Endothelial cell of umbilical vein (primary cell): ENCODE data around the gene SORCS1. TPM values are rescaled to one million over a fixed set of nuclear protein-coding genes. Genes with fewer than 3 reads are reported as not detected.

ENCODE experiments used
- BruUV-seq: library from RNA; stranded (reverse); fragments of 400-500 nt; replicated peaks from 2 replicates; lab custom pipeline; 2021; lab: Mats Ljungman, UMichigan
- CTCF ChIA-PET: fragments of 300-600, 350-600 bp; sonication (Branson Sonifier 250); formaldehyde crosslinking; loops from one replicate; lab custom pipeline; 2021; ENCODE audit warnings: antibody characterized with exemption, inconsistent platforms; lab: Charles Lee
- POLR2A ChIA-PET: fragments of 300-600, 350-600 bp; sonication (Branson Sonifier 250); formaldehyde crosslinking; loops from one replicate; lab custom pipeline; 2021; ENCODE audit warnings: antibody characterized with exemption, inconsistent platforms; lab: Charles Lee
- DNase-seq: peaks from one replicate; pipeline ENCODE4 v3.0.0-alpha.2; 2011; ENCODE audit warnings: low read depth, low spot score
- FAIRE-seq: peaks from 2 replicates; lab custom pipeline; 2011; peaks lifted over from hg19 to GRCh38; lab: Jason Lieb, UNC
- H2AFZ ChIP-seq: 2 replicates; pipeline ENCODE4 v1.6.0; 2012; ENCODE audit warnings: low read depth, low read length, control low read depth, inconsistent platforms
- H3K27ac ChIP-seq: 2 replicates; pipeline ENCODE4 v1.5.1; 2011; ENCODE audit warnings: low read depth, mild to moderate bottlenecking, control low read depth, low read length, moderate library complexity; ENCODE audit not compliant: insufficient read depth
- H3K27me3 ChIP-seq, 2 experiments: 2 replicates each; pipeline versions ENCODE4 v1.6.0 to v1.6.1; 2011; ENCODE audit warnings: low read length in 2 of 2, mixed read lengths in 1 of 2; ENCODE audit not compliant: control insufficient read depth in 2 of 2, insufficient read depth in 2 of 2
- H3K36me3 ChIP-seq, 2 experiments: 2 replicates in 1 of 2; 3 replicates in 1 of 2; pipeline ENCODE4 v1.5.1; 2011; ENCODE audit warnings: low read length in 2 of 2, mild to moderate bottlenecking in 1 of 2, moderate library complexity in 1 of 2; ENCODE audit not compliant: control insufficient read depth in 2 of 2, insufficient read depth in 2 of 2; ENCODE audit errors: extremely low read depth in 1 of 2
- H3K4me1 ChIP-seq: 3 replicates; pipeline ENCODE4 v1.5.1; 2011; ENCODE audit warnings: mild to moderate bottlenecking, low read length; ENCODE audit not compliant: control insufficient read depth, insufficient read depth; ENCODE audit errors: extremely low read depth
- H3K4me2 ChIP-seq: 2 replicates; pipeline ENCODE4 v1.6.1; 2011; ENCODE audit warnings: low read length, control low read depth, mixed read lengths; ENCODE audit not compliant: insufficient read depth
- H3K4me3 ChIP-seq, 3 experiments: fragments of 200-600 bp in 1 of 3; sonication (generic), shearing (Covaris generic) in 1 of 3; replicated peaks in 1 of 3; 2 replicates each; pipeline ENCODE4 v1.5.1; 2011 to 2016; ENCODE audit warnings: control low read depth in 3 of 3, low read length in 3 of 3, mild to moderate bottlenecking in 2 of 3, inconsistent platforms in 1 of 3, low read depth in 1 of 3, moderate library complexity in 1 of 3; ENCODE audit not compliant: insufficient read depth in 1 of 3
- H3K79me2 ChIP-seq: 2 replicates; pipeline ENCODE4 v1.6.0; 2012; ENCODE audit warnings: low read length, inconsistent platforms; ENCODE audit not compliant: control insufficient read depth, insufficient read depth
- H3K9ac ChIP-seq: replicated peaks from 2 replicates; pipeline ENCODE3; 2011; ENCODE audit warnings: low read length, control low read depth; ENCODE audit not compliant: insufficient read depth; ENCODE audit errors: extremely low read depth
- H3K9me1 ChIP-seq: replicated peaks from 3 replicates; pipeline ENCODE4 v1.6.0; 2011; ENCODE audit warnings: mild to moderate bottlenecking, low read length; ENCODE audit not compliant: control insufficient read depth, insufficient read depth; ENCODE audit errors: extremely low read depth
- H3K9me3 ChIP-seq: replicated peaks from 2 replicates; pipeline ENCODE4 v1.5.1; 2012; ENCODE audit warnings: low read length, inconsistent platforms; ENCODE audit not compliant: control insufficient read depth, insufficient read depth
- H4K20me1 ChIP-seq: replicated peaks from 2 replicates; pipeline ENCODE3; 2011; ENCODE audit warnings: mild to moderate bottlenecking, low read length; ENCODE audit not compliant: control insufficient read depth, insufficient read depth; ENCODE audit errors: extremely low read depth
- CTCF ChIP-seq, 2 donors: IDR thresholded peaks; 1 replicate in 1 of 2; 2 replicates in 1 of 2; pipeline ENCODE4 v1.5.1; 2011; ENCODE audit warnings: low read length in 2 of 2, mild to moderate bottlenecking in 2 of 2, moderate library complexity in 2 of 2, control low read depth in 1 of 2, inconsistent platforms in 1 of 2, low read depth in 1 of 2; ENCODE audit not compliant: insufficient read depth in 1 of 2; ENCODE audit errors: extremely low read depth in 1 of 2
- EZH2 ChIP-seq: IDR thresholded peaks from 2 replicates; pipeline ENCODE4 v1.6.1; 2012; ENCODE audit warnings: borderline replicate concordance, low read depth, mild to moderate bottlenecking, moderate library complexity, low read length, inconsistent platforms; ENCODE audit not compliant: severe bottlenecking
- FOS ChIP-seq: IDR thresholded peaks from 2 replicates; pipeline ENCODE4 v1.6.1; 2011; ENCODE audit warnings: mild to moderate bottlenecking, low read length, moderate library complexity, borderline replicate concordance; ENCODE audit not compliant: insufficient read depth
- GATA2 ChIP-seq: IDR thresholded peaks from 2 replicates; pipeline ENCODE4 v1.7.0; 2011; ENCODE audit warnings: low read depth, mild to moderate bottlenecking, moderate library complexity, mixed read lengths, low read length; ENCODE audit not compliant: insufficient read length, insufficient read depth
- JUN ChIP-seq: IDR thresholded peaks from 2 replicates; pipeline ENCODE4 v1.6.1; 2011; ENCODE audit warnings: borderline replicate concordance, low read depth; ENCODE audit not compliant: insufficient read length, insufficient read depth
- MYC ChIP-seq: IDR thresholded peaks from one replicate; pipeline ENCODE4 v1.6.1; 2011; ENCODE audit warnings: mild to moderate bottlenecking, low read depth, low read length
- POLR2A ChIP-seq: IDR thresholded peaks from 2 replicates; pipeline ENCODE4 v1.6.1; 2012; ENCODE audit warnings: low read depth, mild to moderate bottlenecking, control low read depth, low read length
- POLR2AphosphoS5 ChIP-seq: IDR thresholded peaks from 2 replicates; pipeline ENCODE4 v1.6.1; 2012; ENCODE audit warnings: low read depth, mild to moderate bottlenecking, control low read depth, low read length, moderate library complexity; ENCODE audit not compliant: insufficient read depth
- dilution Hi-C: fragments of 300-500 bp; cut with MboI; formaldehyde crosslinking; loops from one replicate; pipeline ENCODE4 v1.15.0; 2019; ENCODE audit warnings: low sequenced_read_pairs; ENCODE audit not compliant: extremely low pct_ligation_motif_present
- intact Hi-C: fragments of 100-400 bp; cut with micrococcal nuclease; formaldehyde crosslinking; loops from one replicate; pipeline ENCODE4 v1.10.0; 2022
- polyA plus RNA-seq, 4 experiments: library from polyadenylated mRNA; depleted of rRNA in 3 of 4; stranded (reverse) in 3 of 4; unstranded in 1 of 4; fragments of >200 nt; gene quantifications; 2 replicates each; pipeline versions ENCODE4 v1.2.1 to v1.2.3, GENCODE V29; 2011 to 2012; ENCODE audit warnings: missing spikeins in 1 of 4
- total RNA-seq: library from RNA; stranded (reverse); gene quantifications from 2 replicates; pipeline ENCODE4 v1.2.3, GENCODE V29; 2021
- TF ChIP-seq, protein P1 (sequence below): IDR thresholded peaks from 2 replicates; pipeline ENCODE4 v1.6.1; 2011; ENCODE audit not compliant: insufficient read depth, insufficient read length

Gene SORCS1
- total and polyA plus RNA-seq, 2 donors (not counting 3 experiments of a cell fraction or from before 2014, with no cell fraction given) = not detected

DNA sequence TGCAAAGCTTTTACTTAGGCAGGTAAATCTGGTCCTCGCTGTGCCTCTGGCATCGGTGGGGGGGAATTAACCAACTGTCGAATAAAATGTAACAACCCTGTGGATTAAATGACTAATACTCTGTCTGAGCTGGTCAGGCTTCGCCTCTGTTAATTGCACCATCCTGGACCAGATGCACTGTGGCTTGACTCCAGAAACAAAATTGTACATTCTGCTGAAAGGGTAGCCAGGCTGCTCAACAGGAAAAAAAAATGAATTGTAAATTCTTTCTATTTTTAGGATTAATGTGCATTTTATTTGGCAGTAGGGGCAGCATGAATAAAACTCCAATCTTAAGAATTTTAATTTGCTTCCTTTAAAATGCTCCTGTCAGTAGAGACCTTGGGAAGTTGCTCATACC is 389.4 kb downstream of the SORCS1 start:
- DNase-seq = no peak
- no peaks in the 10 kb centered on the region for H3K79me2 ChIP-seq
- H4K20me1 ChIP-seq = no peaks in the 10 kb centered on the region
- FAIRE-seq = no peak
- no peaks in the 10 kb centered on the region for H3K4me1 ChIP-seq
- BruUV-seq = no TSS peak
- H3K27ac ChIP-seq = no peak overlapping the region
- H3K4me2 ChIP-seq = no peak overlapping the region
- TF ChIP-seq GATA2 (no peak), JUN (no peak), POLR2A (no peak), FOS (no peak), MYC (no peak), EZH2 (no peak), POLR2AphosphoS5 (no peak), CTCF (IDR thresholded peaks at IDR 0.05; ENCODE audit: extremely low read depth in 1 of 2, insufficient read depth in 1 of 2, low read depth in 1 of 2, low read length in 2 of 2) (no peak)
- TF ChIP-seq, protein P1, sequence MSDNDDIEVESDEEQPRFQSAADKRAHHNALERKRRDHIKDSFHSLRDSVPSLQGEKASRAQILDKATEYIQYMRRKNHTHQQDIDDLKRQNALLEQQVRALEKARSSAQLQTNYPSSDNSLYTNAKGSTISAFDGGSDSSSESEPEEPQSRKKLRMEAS = no peak
- dilution Hi-C loops = no loop called here
- ChIA-PET CTCF (no interaction called here), POLR2A (no interaction called here)
- no peaks in the 10 kb centered on the region for H3K27me3 ChIP-seq
- intact Hi-C loops = no loop called here
- no peaks in the 10 kb centered on the region for H3K9me1 ChIP-seq
- peaks cover 3% of the 10 kb centered on the region for H3K9me3 ChIP-seq
- no peak overlapping the region for H2AFZ ChIP-seq
- H3K9ac ChIP-seq = no peak overlapping the region
- H3K36me3 ChIP-seq = no peaks in the 10 kb centered on the region
- H3K4me3 ChIP-seq = no peak overlapping the region
